ENCODE measurements around the gene BUB1B.

BUB1B gene

GRCh38 chr15:40204100-40204499 lies 43.2 kb downstream of the BUB1B start:
- TF ChIP-seq, protein P1, sequence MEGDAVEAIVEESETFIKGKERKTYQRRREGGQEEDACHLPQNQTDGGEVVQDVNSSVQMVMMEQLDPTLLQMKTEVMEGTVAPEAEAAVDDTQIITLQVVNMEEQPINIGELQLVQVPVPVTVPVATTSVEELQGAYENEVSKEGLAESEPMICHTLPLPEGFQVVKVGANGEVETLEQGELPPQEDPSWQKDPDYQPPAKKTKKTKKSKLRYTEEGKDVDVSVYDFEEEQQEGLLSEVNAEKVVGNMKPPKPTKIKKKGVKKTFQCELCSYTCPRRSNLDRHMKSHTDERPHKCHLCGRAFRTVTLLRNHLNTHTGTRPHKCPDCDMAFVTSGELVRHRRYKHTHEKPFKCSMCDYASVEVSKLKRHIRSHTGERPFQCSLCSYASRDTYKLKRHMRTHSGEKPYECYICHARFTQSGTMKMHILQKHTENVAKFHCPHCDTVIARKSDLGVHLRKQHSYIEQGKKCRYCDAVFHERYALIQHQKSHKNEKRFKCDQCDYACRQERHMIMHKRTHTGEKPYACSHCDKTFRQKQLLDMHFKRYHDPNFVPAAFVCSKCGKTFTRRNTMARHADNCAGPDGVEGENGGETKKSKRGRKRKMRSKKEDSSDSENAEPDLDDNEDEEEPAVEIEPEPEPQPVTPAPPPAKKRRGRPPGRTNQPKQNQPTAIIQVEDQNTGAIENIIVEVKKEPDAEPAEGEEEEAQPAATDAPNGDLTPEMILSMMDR (IDR thresholded peaks at IDR 0.05), result no peak
- TF ChIP-seq ZFX (IDR thresholded peaks at IDR 0.05; ENCODE audit: borderline replicate concordance), result no peak
- H3K27ac ChIP-seq, result no peak overlapping the region

DNA sequence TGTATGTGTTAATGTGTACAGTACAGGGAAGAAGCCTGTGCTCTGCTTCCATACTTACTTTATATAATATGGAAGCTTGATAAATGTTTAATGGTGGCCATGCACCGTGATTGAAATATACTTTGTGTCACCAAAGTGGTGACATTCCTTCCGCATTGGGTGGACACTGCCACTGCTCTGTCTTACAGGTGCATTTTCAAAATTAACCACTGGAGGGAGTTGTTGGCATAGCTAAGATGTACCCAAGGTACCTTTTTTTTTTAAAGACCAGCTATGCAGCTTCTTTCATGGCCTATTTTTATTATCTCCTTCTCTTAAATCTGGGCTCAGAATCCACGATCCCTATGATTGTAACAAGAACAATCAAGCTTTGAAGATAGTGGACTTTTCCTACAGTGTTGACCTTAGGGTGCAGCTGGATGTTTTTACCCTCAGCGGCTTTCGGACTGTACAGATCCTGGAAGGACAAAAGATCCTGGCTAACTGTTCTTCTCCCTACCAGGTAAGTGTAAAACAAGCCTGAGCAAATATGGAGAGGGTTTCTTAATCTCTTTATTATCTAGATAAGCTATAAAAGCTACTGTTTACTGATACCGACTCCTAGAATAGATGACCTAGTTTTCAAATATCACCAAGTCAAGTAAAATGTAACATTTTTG lies 56.4 kb downstream of the BUB1B start:
- no peak for TF ChIP-seq ZFX (IDR thresholded peaks at IDR 0.05; ENCODE audit: borderline replicate concordance)
- TF ChIP-seq, protein P1 (IDR thresholded peaks at IDR 0.05), result peak; percentile 89
- H3K27ac ChIP-seq, result no peak overlapping the region

DNA sequence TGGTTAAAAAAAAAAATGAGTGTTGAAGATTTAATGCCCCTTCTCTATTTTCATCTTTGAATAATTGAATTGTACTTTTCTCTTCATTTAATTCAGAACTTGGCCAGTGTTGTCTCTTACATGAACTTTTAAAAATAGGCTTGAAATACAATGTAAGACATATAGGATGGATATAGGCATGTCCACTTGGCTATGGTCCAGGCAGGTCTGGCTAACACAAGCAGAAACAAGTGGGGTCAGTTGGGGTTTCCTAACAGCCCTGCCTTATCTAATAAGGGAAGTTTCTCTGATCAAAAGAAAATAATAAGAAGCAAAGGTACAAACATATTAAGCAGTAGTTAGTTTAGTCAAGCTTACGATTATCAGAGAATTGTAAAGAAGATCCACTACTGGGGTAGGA lies 58.9 kb downstream of the BUB1B start:
- no peak overlapping the region for H3K27ac ChIP-seq
- no peak for TF ChIP-seq ZFX (IDR thresholded peaks at IDR 0.05; ENCODE audit: borderline replicate concordance)
- TF ChIP-seq, protein P1 (IDR thresholded peaks at IDR 0.05), result no peak

GRCh38 chr15:40222131-40222530 lies 61.3 kb downstream of the BUB1B start:
- H3K27ac ChIP-seq, result no peak overlapping the region
- TF ChIP-seq ZFX (IDR thresholded peaks at IDR 0.05; ENCODE audit: borderline replicate concordance), result no peak
- TF ChIP-seq, protein P1 (IDR thresholded peaks at IDR 0.05), result no peak

GRCh38 chr15:40226736-40227135 lies 65.9 kb downstream of the BUB1B start:
- no peak overlapping the region for H3K27ac ChIP-seq
- TF ChIP-seq ZFX (IDR thresholded peaks at IDR 0.05; ENCODE audit: borderline replicate concordance), result no peak
- TF ChIP-seq, protein P1 (IDR thresholded peaks at IDR 0.05), result no peak

DNA sequence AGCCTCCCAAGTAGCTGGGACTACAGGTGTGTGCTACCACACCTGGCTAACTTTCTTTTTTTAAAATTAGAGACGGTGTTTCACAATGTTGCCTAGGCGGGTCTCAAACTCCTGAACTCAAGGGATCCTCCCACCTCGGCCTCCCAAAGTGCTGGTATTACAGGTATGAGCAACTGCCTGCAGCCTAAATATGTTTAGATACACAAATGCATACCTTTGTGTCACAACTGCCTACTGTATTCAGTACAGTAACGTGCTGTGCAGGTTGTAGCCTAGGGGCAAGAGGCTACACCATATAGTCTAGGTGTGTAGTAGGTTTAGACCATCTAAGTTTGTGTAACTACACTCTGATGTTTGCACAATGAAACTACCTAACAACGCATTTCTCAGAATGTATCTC lies 68.4 kb downstream of the BUB1B start:
- TF ChIP-seq, protein P1 (IDR thresholded peaks at IDR 0.05), result no peak
- no peak for TF ChIP-seq ZFX (IDR thresholded peaks at IDR 0.05; ENCODE audit: borderline replicate concordance)
- no peak overlapping the region for H3K27ac ChIP-seq

DNA sequence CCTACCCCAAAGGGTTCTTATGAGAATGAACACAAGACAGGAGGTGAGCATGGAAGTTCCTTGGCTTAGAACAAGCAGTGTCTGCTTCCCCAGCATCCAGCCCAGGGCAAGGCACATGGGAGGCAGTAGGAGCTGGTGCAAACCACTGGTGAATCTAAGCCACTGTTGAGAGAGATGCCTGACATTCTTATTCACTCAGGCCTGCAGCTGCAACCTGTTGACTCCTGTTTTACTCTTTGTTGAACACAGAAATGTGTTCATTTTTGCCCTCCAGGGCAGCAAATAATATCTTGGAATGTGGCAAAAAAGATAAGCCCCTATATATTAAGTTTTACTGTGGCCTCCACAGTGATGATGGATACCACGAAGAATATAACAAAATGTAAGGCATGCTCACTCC lies 69.1 kb downstream of the BUB1B start:
- H3K27ac ChIP-seq, result no peak overlapping the region
- TF ChIP-seq, protein P1 (IDR thresholded peaks at IDR 0.05), result no peak
- no peak for TF ChIP-seq ZFX (IDR thresholded peaks at IDR 0.05; ENCODE audit: borderline replicate concordance)
